GM12892 (cell line): Measurements from ENCODE around the gene DTX3.

ENCODE experiments used
- DNase-seq: peaks from one replicate; pipeline ENCODE4 v3.0.0; 2011; ENCODE audit not compliant: insufficient read length
- FAIRE-seq: peaks from 2 replicates; lab custom pipeline; 2011; peaks lifted over from hg19 to GRCh38; lab: Jason Lieb, UNC
- POLR2A ChIP-seq: IDR thresholded peaks from 2 replicates; pipeline ENCODE4 v1.6.1; 2011; ENCODE audit warnings: low read depth, low read length, control low read depth
- POLR2AphosphoS5 ChIP-seq: IDR thresholded peaks from 2 replicates; pipeline ENCODE4 v1.6.1; 2011; ENCODE audit warnings: low read depth, low read length, control low read depth
- TAF1 ChIP-seq: IDR thresholded peaks from 2 replicates; pipeline ENCODE4 v1.6.1; 2011; ENCODE audit warnings: low read depth, mild to moderate bottlenecking, control low read depth, low read length, borderline replicate concordance

Gene DTX3

DNA sequence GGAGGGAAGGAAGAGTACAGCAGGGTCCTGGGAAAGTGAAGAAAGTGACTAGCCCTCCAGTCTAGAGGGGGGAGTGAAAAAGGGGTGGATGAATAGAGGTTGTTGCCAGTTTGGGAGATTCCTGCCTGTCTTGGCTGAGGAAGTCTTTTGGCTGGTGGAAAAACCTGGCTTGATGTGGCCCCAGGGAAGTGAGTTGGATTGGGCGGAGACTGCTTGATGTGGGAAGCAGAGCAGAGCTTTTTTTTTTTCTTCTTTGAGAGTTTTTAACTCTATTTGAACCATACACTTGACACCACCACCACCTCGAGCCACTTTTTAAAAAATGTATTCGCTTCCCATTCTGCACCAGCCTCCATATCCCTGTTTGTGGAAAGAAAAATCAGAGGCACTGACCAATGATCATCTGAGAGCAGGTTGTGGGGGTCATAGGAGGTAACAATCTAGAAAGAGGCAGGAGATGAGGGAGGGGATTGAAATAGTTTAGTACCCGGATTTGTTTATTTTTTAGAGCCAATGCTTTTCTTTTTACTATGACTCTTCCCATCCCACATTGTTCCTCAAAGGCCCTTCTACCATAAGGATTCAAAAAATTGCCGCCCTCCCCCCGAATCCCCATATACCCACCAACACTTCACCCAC is 690 bp upstream of the DTX3 start:
- no peak for TF ChIP-seq POLR2AphosphoS5
- no peak for TF ChIP-seq POLR2A
- TF ChIP-seq TAF1, result no peak
- DNase-seq (no peak), FAIRE-seq (no peak)

DNA sequence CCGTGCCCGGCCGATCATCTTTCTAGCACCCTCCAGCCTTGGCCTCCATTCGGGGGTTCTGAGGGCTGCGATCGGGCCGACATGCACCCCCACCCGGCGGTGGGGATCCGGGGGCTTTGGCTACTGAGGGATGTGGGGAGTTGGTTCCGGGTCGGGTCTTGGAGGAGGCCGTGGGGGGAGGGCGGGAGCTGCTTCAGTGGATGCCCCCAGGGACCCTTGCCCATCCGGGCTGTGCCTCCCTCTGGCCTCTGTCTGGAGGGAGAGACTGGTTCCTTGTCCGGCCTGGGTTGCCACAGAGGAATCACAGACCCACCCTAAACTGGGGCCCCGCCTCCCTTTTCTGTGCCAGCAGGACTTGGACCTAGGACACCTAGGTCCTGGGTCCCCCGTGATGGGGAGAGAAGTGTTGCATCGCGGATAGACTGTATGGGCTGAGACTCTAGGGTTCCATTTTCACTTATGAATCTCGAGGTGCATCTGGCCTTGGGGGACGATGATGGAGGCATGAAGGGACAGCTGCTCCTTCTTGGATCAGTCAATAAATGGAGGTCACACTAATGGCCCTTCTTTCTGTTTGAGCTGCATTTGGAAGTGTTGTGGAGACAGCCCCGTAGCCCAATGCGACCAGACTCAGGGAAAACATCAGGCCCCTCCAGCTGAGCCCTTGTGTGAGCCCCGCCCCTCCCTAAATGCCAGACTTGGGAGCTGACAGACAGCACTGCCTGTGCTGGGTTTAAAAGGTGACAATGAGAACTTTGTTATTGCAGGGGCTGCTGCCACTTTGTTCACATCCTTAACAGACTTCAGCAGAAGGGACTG is 577 bp downstream of the DTX3 start:
- DNase-seq (no peak), FAIRE-seq (no peak)
- TF ChIP-seq TAF1, result no peak
- TF ChIP-seq POLR2A, result no peak; the same call in 1 of the 2 replicates
- TF ChIP-seq POLR2AphosphoS5, result no peak

DNA sequence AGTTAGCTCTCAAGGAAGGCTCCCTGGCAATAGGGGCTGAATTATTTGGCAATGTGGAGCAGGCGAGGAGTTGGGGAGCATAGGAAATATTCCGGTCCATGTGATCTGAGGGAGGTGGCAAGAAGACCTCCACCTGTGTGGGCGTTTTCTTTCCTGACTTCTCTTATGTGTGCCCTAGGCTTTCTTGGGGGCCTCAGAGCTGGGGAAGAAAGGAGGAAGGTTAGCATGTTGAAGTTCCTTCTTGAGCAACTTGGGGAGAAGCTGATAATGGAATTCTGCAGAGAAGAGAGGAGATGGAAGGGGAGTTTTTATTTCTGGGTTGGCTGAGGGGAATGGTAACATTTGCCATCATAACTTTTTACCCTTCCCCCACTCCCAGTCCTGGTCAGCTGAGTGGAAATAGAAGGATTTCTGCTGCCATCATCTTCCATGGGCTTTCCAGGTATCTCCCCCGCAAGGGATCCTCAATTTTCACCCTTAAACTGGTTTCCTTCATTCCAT is 1.2 kb downstream of the DTX3 start:
- DNase-seq, result no peak

DNA sequence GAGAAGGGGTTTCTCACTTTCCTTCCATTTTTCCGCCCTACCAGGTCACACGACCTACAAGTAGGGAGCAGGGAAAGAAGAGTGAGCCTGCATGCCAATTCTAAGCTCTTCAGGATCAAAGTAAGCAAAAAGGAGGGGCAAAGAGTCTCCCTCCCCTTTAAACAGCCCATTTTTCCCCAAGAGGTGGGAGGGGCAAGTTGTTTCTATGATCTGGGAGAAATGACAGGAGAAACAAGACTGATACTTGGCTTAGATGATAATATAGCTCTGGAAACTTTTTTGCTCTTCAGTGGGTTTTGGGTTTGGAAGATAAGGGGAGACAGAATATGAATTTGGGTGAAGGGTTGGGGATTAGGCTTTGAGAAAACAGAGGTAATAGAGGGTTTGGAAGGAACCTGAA is 1.8 kb downstream of the DTX3 start:
- no peak for FAIRE-seq
- TF ChIP-seq TAF1 (no peak), POLR2A (no peak), POLR2AphosphoS5 (no peak)

More for the DNA sequence above, 1.2 kb downstream of the DTX3 start:
- no peak for FAIRE-seq
- no peak for TF ChIP-seq POLR2A
- no peak for TF ChIP-seq POLR2AphosphoS5
- no peak for TF ChIP-seq TAF1

DNA sequence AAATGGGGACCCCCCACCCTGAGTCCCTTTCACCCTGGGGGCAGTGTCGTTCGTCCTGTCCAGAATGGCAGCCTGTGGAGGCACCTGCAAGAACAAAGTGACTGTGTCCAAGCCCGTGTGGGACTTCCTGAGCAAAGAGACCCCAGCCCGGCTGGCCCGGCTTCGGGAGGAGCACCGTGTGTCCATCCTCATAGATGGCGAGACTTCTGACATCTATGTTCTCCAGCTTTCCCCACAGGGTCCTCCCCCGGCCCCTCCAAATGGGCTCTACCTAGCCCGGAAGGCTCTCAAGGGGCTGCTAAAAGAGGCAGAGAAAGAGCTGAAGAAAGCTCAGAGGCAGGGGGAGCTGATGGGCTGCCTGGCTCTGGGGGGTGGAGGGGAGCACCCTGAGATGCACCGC is 2.2 kb downstream of the DTX3 start:
- no peak for TF ChIP-seq POLR2AphosphoS5
- TF ChIP-seq POLR2A, result no peak
- no peak for TF ChIP-seq TAF1

More for the DNA sequence above, 1.8 kb downstream of the DTX3 start:
- no peak for DNase-seq

DNA sequence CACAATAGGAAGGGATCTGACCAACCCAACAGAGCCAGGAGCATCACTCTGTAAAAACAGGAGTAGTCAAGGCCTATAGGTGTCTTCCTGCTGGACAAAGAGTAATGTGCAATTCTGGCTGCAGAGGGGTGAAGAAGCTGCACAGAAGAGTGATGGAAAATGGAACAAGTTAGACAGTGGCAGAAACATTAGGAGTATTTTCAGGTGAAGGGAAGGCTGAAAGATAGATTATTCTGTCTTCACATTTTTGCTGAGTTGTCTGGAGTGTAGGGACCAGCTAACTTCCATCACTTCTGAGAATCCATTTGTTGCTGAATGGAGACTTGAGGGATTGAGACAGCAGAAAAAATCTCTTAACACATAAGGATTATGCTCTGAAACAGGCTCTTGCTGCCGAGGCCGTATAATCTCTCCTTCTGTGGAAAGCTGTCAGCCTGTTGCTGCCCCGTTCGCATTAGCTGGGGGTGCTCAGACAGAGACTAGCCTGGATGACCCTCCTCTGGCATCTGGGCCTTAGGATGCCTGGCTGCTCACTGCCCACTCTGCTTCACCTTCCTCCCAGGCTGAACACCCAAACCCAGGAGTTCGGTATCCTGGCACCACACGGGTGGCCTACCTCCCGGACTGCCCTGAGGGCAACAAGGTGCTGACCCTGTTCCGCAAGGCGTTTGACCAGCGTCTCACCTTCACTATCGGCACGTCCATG is 3.5 kb downstream of the DTX3 start:
- FAIRE-seq, result no peak
- no peak for DNase-seq
- no peak for TF ChIP-seq POLR2AphosphoS5
- TF ChIP-seq POLR2A, result no peak
- no peak for TF ChIP-seq TAF1

More for the DNA sequence above, 2.2 kb downstream of the DTX3 start:
- FAIRE-seq (no peak), DNase-seq (no peak)

DNA sequence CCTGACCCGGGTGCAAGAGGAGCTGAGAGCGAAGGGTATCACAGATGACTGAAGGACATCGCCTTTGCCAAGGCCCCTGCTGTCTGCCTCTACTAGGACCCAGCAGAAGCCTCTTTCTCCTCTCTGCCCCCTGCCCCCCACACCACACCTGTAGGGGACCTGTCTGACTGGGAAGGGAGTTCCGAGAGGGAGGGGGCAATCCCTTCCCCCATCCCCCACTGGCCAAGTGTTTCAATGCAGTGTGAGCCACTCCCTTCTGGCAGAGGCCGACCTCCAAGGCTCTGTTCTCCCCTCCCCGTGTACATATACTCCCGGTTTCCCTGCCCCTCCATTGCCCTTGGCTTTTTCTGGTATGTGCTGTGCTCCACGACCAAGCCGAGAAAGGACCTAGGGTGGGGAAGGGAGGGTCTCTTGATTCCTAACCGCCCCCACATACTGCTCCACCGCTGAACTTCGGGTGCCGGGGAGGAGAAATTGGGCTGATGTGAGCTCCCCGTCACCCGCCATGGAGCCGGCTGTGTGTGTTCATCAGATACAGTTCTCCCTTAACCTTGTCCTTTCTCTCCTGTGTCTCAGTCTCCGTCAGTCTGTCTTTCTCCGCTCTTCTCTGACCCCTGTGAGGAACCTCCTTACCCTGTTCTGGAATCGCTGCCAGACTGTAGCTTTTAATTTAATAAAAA is 4.6 kb downstream of the DTX3 start:
- FAIRE-seq (no peak), DNase-seq (no peak)
- TF ChIP-seq POLR2AphosphoS5 (no peak), POLR2A (no peak), TAF1 (no peak)

DNA sequence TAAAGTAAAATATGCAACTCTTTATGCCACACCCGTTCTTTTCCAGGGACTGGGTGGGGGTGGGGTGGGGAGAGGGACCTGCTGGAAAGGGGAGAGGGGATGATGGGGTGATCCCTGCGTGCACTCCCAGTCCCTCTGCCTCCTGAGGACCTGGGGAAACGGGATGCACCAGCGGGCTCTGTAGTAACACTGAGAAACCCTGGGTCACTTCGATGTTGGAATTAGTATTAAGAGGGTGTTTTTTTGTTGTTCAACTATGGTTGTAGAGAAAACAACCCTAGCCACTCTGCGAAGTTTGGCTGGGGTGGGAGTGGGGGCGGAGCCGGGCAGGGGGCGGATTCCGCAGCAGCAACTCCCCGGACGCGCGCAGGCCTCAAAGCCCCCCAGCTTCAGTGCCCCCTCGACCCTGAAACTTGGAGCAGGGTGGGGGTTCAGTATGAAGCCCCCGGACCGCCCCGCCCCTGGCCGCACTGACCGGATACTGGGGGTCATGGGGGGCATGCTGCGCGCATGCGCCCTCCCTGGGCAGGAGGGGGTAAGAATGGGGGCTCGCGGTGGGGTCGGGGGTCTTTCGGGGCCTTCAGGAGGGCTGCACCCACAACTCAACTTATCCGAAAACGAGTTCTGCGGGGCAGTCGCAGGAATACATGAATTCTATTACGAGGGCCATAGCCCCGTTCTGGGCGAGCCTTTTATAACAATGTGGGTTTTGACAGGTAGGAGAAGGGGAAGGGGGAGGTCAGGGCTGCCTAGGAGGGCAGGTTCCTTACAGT is 5.3 kb downstream of the DTX3 start:
- FAIRE-seq (no peak), DNase-seq (no peak)
- no peak for TF ChIP-seq POLR2A
- TF ChIP-seq POLR2AphosphoS5, result no peak
- no peak for TF ChIP-seq TAF1

DNA sequence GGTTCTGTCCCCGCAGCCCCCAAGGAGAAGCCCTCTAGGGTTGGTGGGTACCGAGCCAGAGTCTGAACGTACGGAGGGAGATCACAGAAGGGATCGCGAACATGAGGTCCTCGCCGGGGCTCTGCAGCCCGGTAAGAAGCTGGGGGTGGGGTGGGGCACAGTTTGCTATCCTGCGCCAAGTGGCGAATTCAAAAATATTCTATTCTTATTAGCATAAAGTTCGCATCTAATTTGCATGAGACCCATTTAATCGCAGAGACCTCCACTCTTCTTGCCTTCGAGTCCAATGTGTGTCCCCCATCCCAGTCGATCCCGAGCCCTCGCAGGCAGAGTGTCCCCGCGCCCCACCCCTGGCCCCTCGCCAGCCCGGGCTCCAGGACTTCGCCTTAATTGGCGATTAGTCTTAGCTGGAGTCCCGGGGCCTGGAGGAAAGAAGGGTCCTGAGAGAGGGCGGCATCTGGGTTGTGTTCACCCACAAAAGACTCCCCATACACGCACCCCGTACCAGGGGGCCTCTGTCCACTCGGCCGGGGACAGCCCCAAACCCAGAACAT is 6.0 kb downstream of the DTX3 start:
- TF ChIP-seq POLR2AphosphoS5 (no peak), TAF1 (no peak), POLR2A (no peak)
- DNase-seq (no peak), FAIRE-seq (peak; percentile 64)

DNA sequence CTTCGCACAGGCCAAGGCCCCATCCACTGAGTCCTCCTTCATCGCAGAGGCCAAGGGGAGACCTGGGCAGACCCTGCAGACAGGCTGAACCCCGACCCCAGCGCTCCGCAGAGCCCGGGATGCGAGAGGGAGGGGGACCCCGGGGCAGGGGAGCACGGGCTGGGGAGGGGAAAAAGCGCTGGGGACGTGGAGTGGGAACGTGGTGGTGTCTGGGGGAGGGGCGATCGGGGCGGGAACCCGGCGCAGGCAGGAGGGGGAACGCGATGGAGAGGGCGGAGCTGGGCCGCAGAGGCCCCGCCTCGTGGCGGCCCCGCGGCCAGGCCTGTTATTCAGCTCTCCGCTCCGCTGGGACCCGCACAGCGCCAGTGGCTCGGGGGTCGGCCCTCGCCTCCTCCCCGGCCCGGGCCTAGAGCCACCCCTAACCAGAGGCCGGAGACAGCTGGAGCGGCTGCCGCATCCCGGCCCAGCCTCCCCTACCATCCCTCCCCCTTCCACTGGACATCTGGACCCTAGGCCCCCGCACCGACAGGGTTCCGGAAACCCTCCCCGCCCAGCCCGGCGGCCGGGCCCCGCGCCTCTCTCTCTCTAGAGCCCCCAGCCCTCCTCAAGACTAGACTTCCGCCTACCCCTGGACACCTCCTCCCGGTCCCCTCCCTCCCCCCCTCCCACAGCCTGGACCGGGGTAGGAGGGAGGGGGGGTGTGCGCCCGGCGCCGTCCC is 6.6 kb downstream of the DTX3 start, which contains the start of gene ARHGEF25:
Gene ARHGEF25, plus strand, starts transcription at position 328 of the 719 bp plus-strand sequence. CDS start 460 bp downstream, outside the sequence.
- TF ChIP-seq POLR2AphosphoS5 (no peak), POLR2A (peak; percentile 54; the same call in 1 of the 2 replicates), TAF1 (no peak)
- DNase-seq (peak; percentile 79), FAIRE-seq (peak; percentile 79)
